HG03469 (cell line): Measurements from ENCODE around the gene ALDH18A1.

ENCODE experiments used
- ATAC-seq: cut with Tn5 transposase; IDR thresholded peaks from one replicate; pipeline ENCODE4 v1.9.1; 2021; ENCODE audit warnings: mild to moderate bottlenecking, moderate library complexity, moderate number of reproducible peaks; ENCODE audit not compliant: unreplicated experiment

ALDH18A1 gene

GRCh38 chr10:95559471-95559870, 97.0 kb downstream of the ALDH18A1 start:
- ATAC-seq = no peak

- ATAC-seq = no peak
Observed at GRCh38 chr10:95558593-95559320, 97.8 kb downstream of the ALDH18A1 start.

GRCh38 chr10:95556994-95557767, 99.3 kb downstream of the ALDH18A1 start:
- ATAC-seq = no peak
